H9 (cell line): ENCODE measurements around the gene CDH1. TPM values are rescaled to one million over a fixed set of nuclear protein-coding genes. Genes with fewer than 3 reads are reported as not detected.

Experiments used
- DNase-seq: peaks from one replicate; pipeline ENCODE4 v3.0.0-alpha.2; 2017
- H2AFZ ChIP-seq: one replicate; pipeline ENCODE4 v1.6.1; 2013; ENCODE audit warnings: mild to moderate bottlenecking, low read length, control low read depth, moderate library complexity
- H2AK5ac ChIP-seq: 2 replicates; pipeline ENCODE4 v1.6.1; 2013; ENCODE audit warnings: low read length, control low read depth, mixed read lengths; ENCODE audit not compliant: insufficient read length
- H2BK120ac ChIP-seq: one replicate; pipeline ENCODE4 v1.6.1; 2013; ENCODE audit warnings: low read depth, mild to moderate bottlenecking, low read length, control low read depth, inconsistent platforms; ENCODE audit not compliant: poor library complexity, severe bottlenecking
- H2BK12ac ChIP-seq: 2 replicates; pipeline ENCODE4 v1.6.1; 2013; ENCODE audit warnings: low read length, control low read depth, mixed read lengths, low read depth; ENCODE audit not compliant: insufficient read length
- H2BK15ac ChIP-seq: 2 replicates; pipeline ENCODE4 v1.6.1; 2013; ENCODE audit warnings: low read depth, low read length, control low read depth
- H2BK20ac ChIP-seq: one replicate; pipeline ENCODE4 v1.6.1; 2013; ENCODE audit warnings: low read depth, mild to moderate bottlenecking, low read length, control low read depth, inconsistent platforms; ENCODE audit not compliant: poor library complexity, severe bottlenecking
- H2BK5ac ChIP-seq: 2 replicates; pipeline ENCODE4 v1.6.1; 2013; ENCODE audit warnings: low read length, control low read depth, mixed read lengths; ENCODE audit not compliant: insufficient read length
- H3K14ac ChIP-seq: 2 replicates; pipeline ENCODE4 v1.6.1; 2013; ENCODE audit warnings: low read length, control low read depth; ENCODE audit not compliant: insufficient read depth
- H3K18ac ChIP-seq: 2 replicates; pipeline ENCODE4 v1.6.1; 2013; ENCODE audit warnings: low read depth, mild to moderate bottlenecking, mixed read lengths, low read length, control low read depth; ENCODE audit not compliant: insufficient read length
- H3K23ac ChIP-seq: 2 replicates; pipeline ENCODE4 v1.6.1; 2013; ENCODE audit warnings: low read length, control low read depth, mixed read lengths, low read depth; ENCODE audit not compliant: insufficient read length
- H3K23me2 ChIP-seq: 2 replicates; pipeline ENCODE4 v1.6.1; 2013; ENCODE audit warnings: low read depth, mild to moderate bottlenecking, mixed read lengths, low read length, control low read depth; ENCODE audit not compliant: insufficient read length, poor library complexity, severe bottlenecking
- H3K27ac ChIP-seq: 2 replicates; pipeline ENCODE4 v1.5.1; 2013; ENCODE audit warnings: low read length, control low read depth, mixed read lengths, low read depth; ENCODE audit not compliant: insufficient read length
- H3K27me3 ChIP-seq: 2 replicates; pipeline ENCODE4 v1.6.1; 2013; ENCODE audit warnings: low read length, control low read depth, inconsistent platforms; ENCODE audit not compliant: insufficient read depth
- H3K4ac ChIP-seq: 2 replicates; pipeline ENCODE4 v1.6.1; 2013; ENCODE audit warnings: low read depth, mild to moderate bottlenecking, control low read depth, inconsistent platforms, low read length, moderate library complexity
- H3K4me1 ChIP-seq: 2 replicates; pipeline ENCODE4 v1.6.1; 2013; ENCODE audit warnings: low read length, control low read depth, inconsistent platforms; ENCODE audit not compliant: insufficient read depth
- H3K4me2 ChIP-seq: 2 replicates; pipeline ENCODE4 v1.6.1; 2013; ENCODE audit warnings: low read length, control low read depth, mixed read lengths; ENCODE audit not compliant: insufficient read length, insufficient read depth
- H3K56ac ChIP-seq: 2 replicates; pipeline ENCODE4 v1.6.1; 2013; ENCODE audit warnings: low read depth, mild to moderate bottlenecking, mixed read lengths, low read length, control low read depth; ENCODE audit not compliant: insufficient read length
- H3K79me1 ChIP-seq: 2 replicates; pipeline ENCODE4 v1.6.1; 2013; ENCODE audit warnings: low read depth, mild to moderate bottlenecking, moderate library complexity, low read length, control low read depth, inconsistent platforms; ENCODE audit not compliant: insufficient read depth, poor library complexity, severe bottlenecking
- H3K79me2 ChIP-seq: 2 replicates; pipeline ENCODE4 v1.6.1; 2013; ENCODE audit warnings: low read length, control low read depth, inconsistent platforms; ENCODE audit not compliant: insufficient read depth
- H3K9ac ChIP-seq: 2 replicates; pipeline ENCODE4 v1.6.1; 2013; ENCODE audit warnings: low read length, control low read depth, mixed read lengths; ENCODE audit not compliant: insufficient read length; ENCODE audit errors: extremely low read depth
- H3K9me3 ChIP-seq: one replicate; pipeline ENCODE4 v1.6.1; 2013; ENCODE audit warnings: low read depth, low read length, inconsistent platforms; ENCODE audit not compliant: control insufficient read depth
- H3T11ph ChIP-seq: one replicate; pipeline ENCODE4 v1.6.1; 2013; ENCODE audit warnings: mild to moderate bottlenecking, low read length, control low read depth, inconsistent platforms
- H4K20me1 ChIP-seq: one replicate; pipeline ENCODE4 v1.6.1; 2013; ENCODE audit not compliant: control insufficient read depth, insufficient read length, insufficient read depth
- H4K5ac ChIP-seq: 2 replicates; pipeline ENCODE4 v1.6.1; 2013; ENCODE audit warnings: low read depth, mild to moderate bottlenecking, mixed read lengths, low read length, control low read depth; ENCODE audit not compliant: insufficient read length
- H4K8ac ChIP-seq: replicated peaks from 2 replicates; pipeline ENCODE4 v1.6.1; 2013; ENCODE audit warnings: low read length, control low read depth, mixed read lengths, low read depth; ENCODE audit not compliant: insufficient read length
- H4K91ac ChIP-seq: 2 replicates; pipeline ENCODE4 v1.6.1; 2013; ENCODE audit warnings: low read depth, mild to moderate bottlenecking, moderate library complexity, mixed read lengths, low read length, control low read depth; ENCODE audit not compliant: insufficient read length
- H3K27ac Mint-ChIP-seq, 3 experiments: 2 replicates in 2 of 3; 3 replicates in 1 of 3; pipeline ENCODE4 v1.8.0; 2020 to 2021; ENCODE audit warnings: mixed read lengths in 3 of 3, mild to moderate bottlenecking in 1 of 3, moderate library complexity in 1 of 3
- H3K27me3 Mint-ChIP-seq: 2 replicates; pipeline ENCODE4 v1.8.0; 2021; ENCODE audit warnings: low read depth, mild to moderate bottlenecking, moderate library complexity, mixed read lengths
- H3K36me3 Mint-ChIP-seq, 3 experiments: 2 replicates in 2 of 3; 3 replicates in 1 of 3; pipeline ENCODE4 v1.8.0; 2020 to 2021; ENCODE audit warnings: low read depth in 3 of 3, mixed read lengths in 3 of 3; ENCODE audit not compliant: insufficient read depth in 1 of 3
- H3K4me1 Mint-ChIP-seq, 2 experiments: 2 replicates each; pipeline ENCODE4 v1.8.0; 2020; ENCODE audit warnings: mixed read lengths in 2 of 2
- H3K4me3 Mint-ChIP-seq, 2 experiments: 2 replicates in 1 of 2; 3 replicates in 1 of 2; pipeline ENCODE4 v1.8.0; 2020 to 2021; ENCODE audit warnings: mild to moderate bottlenecking in 2 of 2, mixed read lengths in 2 of 2, moderate library complexity in 1 of 2
- H3K9me3 Mint-ChIP-seq, 2 experiments: 2 replicates in 1 of 2; 3 replicates in 1 of 2; pipeline ENCODE4 v1.8.0; 2020; ENCODE audit warnings: mild to moderate bottlenecking in 2 of 2, mixed read lengths in 2 of 2, moderate library complexity in 1 of 2
- CTCF ChIP-seq: fragments of 200-600 bp; sonication (generic); conservative IDR thresholded peaks from 3 replicates; pipeline ENCODE4 v1.8.0; 2021; ENCODE audit warnings: antibody characterized with exemption, mild to moderate bottlenecking
- WGBS: extraction: QIAGEN DNeasy Blood & Tissue Kit; methylation state at CpG from one replicate; pipeline ENCODE4 v1.1.7; 2013; ENCODE audit warnings: missing lambda C conversion rate, low lambda C conversion rate, mixed read lengths; ENCODE audit not compliant: insufficient read length; ENCODE audit errors: extremely low coverage; 5-methylcytosine and 5-hydroxymethylcytosine counted together
- total RNA-seq: library from RNA; stranded (reverse); gene quantifications from 2 replicates; pipeline ENCODE4 v1.2.1, GENCODE V29; 2021

Gene CDH1
- total RNA-seq, 1 experiment from 2014 or later = 237 TPM

DNA sequence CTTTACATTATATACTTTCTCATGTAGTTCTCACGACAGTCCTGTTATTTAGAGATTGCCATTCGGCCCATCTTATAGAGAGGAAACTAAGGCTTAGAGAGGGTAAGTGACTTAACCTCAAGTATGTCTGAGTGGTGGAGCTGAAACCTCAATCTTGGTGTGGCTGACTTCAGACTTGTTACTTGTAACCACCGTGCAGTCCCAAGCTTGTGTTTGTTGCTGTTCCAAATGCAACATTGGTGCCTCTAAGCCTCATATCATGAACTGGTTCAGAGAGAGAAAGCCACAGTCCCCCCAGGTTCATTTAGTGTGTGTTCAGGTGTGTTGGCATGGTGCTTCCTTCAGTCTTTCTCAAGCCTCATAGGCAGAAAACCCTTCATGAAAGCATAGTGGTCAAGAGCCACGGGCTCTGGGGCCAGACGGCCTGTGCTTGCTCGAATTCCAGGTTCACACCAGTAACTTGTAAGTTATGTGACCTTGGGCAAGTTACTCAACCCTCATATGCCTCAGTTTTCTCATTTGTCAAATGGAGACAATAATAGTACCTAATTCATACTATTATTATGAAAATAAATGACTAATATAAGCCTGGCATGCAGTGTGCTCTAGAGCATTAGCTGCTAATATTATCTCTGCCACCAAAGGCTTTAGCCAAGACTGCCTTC, 39.9 kb downstream of the CDH1 start:
- no peak overlapping the region for H2BK5ac ChIP-seq
- no peak overlapping the region for H4K8ac ChIP-seq
- peaks cover 40 to 42% of the 10 kb centered on the region in 2 experiments for H3K4me1 Mint-ChIP-seq
- no peak overlapping the region for H3K4me2 ChIP-seq
- H4K91ac ChIP-seq = no peak overlapping the region
- TF ChIP-seq CTCF = no peak
- H2AK5ac ChIP-seq = no peak overlapping the region
- H3K56ac ChIP-seq = no peak overlapping the region
- no peak overlapping the region for H2BK20ac ChIP-seq
- no peaks in the 10 kb centered on the region for H4K20me1 ChIP-seq
- H3K23me2 ChIP-seq = no peaks in the 10 kb centered on the region
- no peaks in the 10 kb centered on the region for H3K27me3 ChIP-seq
- 0 out of 2 replicates have a peak, but pooled peaks cover 1% of the 10 kb centered on the region for H3K79me2 ChIP-seq
- no peak overlapping the region for H2BK120ac ChIP-seq
- whole genome bisulfite sequencing = no CpG with 5 or more reads among the region's 6 CpGs
- H4K5ac ChIP-seq = no peak overlapping the region
- peaks cover 16% of the 10 kb centered on the region; the same call in 1 of the 2 replicates for H3K4me1 ChIP-seq
- DNase-seq = no peak
- H3K9ac ChIP-seq = no peak overlapping the region
- no peak overlapping the region for H3K4me3 Mint-ChIP-seq
- no peak overlapping the region for H3K23ac ChIP-seq
- no peak overlapping the region for H3K4ac ChIP-seq
- H3K9me3 Mint-ChIP-seq = no peaks in the 10 kb centered on the region
- H2BK12ac ChIP-seq = no peak overlapping the region
- H3K36me3 Mint-ChIP-seq = peaks cover 3 to 44% (median 41%) of the 10 kb centered on the region in 3 experiments
- peak overlapping the region; percentile 6 to 80 (median 35); a peak in 3 of 7 replicates for H3K27ac Mint-ChIP-seq
- no peaks in the 10 kb centered on the region for H3K9me3 ChIP-seq
- H3K27ac ChIP-seq = no peak overlapping the region
- no peak overlapping the region for H2BK15ac ChIP-seq
- H2AFZ ChIP-seq = no peak overlapping the region
- H3T11ph ChIP-seq = no peak overlapping the region
- no peak overlapping the region for H3K14ac ChIP-seq
- no peaks in the 10 kb centered on the region for H3K27me3 Mint-ChIP-seq
- peaks cover 5% of the 10 kb centered on the region for H3K79me1 ChIP-seq
- no peak overlapping the region for H3K18ac ChIP-seq
